Hepatic stellate cell (primary cell): ENCODE measurements around the gene TMPRSS9.
"Not testable (repeated sequence)": the region's sequence is repeated elsewhere in the genome, so short reads cannot be mapped to it uniquely, and the experiment has no call there.

Experiments
- DNase-seq: peaks from one replicate; pipeline ENCODE4 v3.0.0; 2011; ENCODE audit warnings: low spot score

The TMPRSS9 gene

DNA sequence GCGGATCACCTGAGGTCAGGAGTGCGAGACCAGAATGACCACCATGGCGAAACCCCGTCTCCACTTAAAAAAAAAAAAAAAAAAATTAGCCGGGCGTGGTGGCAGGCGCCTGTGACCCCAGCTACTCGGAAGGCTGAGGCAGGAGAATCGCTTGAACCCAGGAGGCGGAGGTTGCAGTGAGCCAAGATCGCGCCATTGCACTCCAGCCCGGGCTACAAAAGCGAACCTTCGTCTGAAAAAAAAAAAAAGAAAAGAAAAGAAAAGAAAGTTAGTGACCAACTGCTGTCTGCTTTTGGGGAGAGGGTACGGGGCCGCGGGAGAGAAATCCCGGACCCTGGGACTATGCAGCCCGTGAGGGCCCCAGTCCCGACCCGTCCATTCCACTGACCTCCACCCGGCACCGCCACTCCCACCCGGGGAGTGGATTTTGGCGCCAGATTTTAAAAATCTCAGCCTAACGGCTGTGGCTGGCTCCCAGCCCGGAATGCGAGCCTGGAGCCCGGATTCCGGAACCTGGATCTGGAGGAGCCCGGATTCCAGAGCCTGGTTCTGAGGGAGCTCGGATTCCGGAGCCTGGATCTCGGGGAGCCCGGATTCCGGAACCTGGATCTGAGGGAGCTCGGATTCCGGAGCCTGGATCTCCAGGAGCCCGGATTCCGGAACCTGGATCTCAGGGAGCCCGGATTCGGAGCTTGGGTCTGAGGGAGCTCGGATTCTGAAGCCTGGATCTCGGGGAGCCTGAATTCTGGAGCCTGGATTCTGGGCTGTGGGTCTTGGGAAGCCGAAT is 102.8 kb downstream of the TMPRSS9 start:
- peak; percentile 92 for DNase-seq

DNA sequence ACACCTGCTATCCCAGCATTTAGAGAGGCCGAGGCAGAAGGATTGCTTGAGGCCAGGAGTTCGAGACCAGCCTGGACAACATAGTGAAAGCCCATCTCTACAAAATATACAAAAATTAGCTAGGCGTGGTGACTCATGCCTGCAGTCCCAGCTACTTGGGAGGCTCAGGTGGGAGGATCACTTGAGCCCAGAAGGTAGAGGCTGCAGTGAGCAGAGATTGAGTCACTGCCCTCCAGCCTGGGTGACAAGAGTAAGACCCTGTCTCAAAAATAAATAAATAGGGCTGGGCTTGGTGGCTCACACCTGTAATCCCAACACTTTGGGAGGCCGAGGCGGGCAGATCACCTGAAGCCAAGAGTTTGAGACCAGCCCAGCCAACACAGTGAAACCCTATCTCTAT is 103.6 kb downstream of the TMPRSS9 start:
- not testable (repeated sequence) for DNase-seq

DNA sequence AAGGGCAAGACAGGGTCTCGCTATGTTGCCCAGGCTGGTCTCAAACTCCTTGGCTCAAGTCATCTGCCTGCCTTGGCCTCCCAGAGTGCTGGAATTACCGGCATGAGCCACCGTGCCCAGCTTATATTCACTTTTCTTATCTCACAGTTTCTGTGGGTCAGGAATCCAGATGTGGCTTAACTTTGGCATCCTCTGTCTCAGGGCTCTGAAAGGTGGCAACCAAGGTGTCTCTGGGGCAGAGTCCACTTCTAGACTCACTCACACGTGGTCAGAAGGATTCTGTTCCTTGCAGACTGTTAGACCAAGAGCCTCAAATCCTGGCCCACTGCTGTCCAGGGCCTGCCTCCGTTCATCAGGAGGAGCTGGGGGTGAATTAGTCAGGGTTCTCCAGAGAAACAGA is 104.3 kb downstream of the TMPRSS9 start:
- DNase-seq, result no peak

DNA sequence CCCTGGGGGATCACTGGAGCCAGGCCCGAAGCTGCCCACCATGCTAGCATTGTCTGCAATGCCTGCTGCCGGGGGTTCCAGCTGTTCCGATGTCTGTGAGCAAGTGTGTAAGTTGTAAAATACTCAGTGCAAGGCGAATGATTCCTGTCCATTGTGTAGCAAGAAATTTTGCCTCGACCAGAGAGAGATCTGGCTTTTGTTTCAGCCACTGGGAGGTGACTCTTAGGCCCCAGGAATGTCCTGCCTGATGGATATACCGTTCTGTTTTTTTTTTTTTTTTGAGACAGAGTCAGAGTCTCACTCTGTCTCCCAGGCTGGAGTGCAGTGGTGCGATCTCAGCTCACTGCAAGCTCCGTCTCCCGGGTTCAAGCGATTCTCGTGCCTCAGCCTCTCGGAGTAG is 108.5 kb downstream of the TMPRSS9 start:
- DNase-seq, result no peak

- peak; percentile 81 for DNase-seq
Observed at GRCh38 chr19:2469102-2469914, 109.2 kb downstream of the TMPRSS9 start.

GRCh38 chr19:2469915-2470200 is 109.8 kb downstream of the TMPRSS9 start:
- DNase-seq, result not testable (repeated sequence)

GRCh38 chr19:2474232-2475017 is 114.4 kb downstream of the TMPRSS9 start:
- peak; percentile 90 for DNase-seq

DNA sequence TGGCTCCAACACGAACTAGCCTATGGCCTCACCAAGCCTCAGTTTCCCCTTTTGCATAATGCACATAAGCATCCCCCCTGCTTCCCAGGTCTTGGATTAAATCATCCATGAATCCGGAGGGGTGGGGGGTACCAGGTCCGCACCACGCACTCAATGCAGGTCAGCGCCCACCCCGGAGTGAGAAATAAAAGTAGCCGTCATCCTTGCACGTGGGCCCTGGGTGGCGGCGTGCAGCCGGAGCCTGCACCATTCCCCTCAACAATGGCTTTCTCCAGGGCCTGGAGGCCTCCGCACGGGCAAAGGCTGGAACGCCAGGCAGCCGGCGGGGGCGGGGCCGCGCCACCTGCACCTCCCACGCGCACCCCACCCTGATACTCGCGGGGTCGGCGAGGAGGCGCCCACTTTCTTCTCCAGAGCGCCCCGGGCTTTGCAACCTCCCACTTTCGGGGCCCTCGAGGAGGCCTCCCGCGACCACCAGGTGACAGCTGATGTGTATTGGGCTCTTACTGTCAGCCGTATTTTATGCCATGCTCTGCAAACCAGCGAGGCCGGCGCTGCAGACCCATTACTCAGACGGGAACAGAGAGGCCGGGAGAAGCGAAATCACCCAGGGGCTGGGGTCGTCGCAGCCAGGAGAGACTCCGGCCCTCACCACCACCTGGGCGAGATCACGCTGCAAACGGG is 115.1 kb downstream of the TMPRSS9 start:
- DNase-seq, result peak; percentile 69
